ENCODE results near the gene CTNNB1. TPM values are rescaled to one million over a fixed set of nuclear protein-coding genes. Genes with fewer than 3 reads are reported as not detected.

Gene CTNNB1
- total and polyA plus RNA-seq, 2 experiments from 2014 or later: 89.4 to 566 TPM

DNA sequence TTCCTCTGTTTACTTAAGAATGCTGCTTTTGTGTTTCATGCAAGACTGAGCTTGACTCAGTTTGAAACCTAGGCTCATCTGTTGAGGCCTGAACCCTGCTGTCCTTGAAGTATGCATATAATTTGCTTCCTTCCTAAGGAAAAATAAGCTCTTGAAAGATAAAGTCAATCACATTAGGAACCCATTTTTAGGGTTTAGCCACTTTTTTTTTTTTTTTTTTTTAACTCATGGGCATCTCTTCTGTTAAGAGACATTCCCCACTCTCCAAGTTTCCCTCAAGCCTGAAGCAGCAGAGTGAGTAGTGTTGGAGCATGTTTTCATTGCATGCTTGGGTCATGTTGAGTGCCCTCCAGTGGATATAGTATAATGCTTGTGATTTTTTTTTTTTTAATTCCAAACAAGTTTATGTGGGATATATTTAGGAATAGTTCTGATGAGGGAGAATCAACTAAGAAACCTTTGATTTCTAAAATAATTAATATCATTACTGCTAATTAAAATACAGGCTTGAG lies 3.6 kb downstream of the CTNNB1 start:
- no peaks in the 10 kb centered on the region for H3F3A ChIP-seq (replicated peaks; ENCODE audit: low read depth)
- no peaks in the 10 kb centered on the region for H3K36me3 ChIP-seq (ENCODE audit: insufficient read depth)
- peak overlapping the region; percentile 92 for H3K4me3 ChIP-seq
- TF ChIP-seq, protein P1, sequence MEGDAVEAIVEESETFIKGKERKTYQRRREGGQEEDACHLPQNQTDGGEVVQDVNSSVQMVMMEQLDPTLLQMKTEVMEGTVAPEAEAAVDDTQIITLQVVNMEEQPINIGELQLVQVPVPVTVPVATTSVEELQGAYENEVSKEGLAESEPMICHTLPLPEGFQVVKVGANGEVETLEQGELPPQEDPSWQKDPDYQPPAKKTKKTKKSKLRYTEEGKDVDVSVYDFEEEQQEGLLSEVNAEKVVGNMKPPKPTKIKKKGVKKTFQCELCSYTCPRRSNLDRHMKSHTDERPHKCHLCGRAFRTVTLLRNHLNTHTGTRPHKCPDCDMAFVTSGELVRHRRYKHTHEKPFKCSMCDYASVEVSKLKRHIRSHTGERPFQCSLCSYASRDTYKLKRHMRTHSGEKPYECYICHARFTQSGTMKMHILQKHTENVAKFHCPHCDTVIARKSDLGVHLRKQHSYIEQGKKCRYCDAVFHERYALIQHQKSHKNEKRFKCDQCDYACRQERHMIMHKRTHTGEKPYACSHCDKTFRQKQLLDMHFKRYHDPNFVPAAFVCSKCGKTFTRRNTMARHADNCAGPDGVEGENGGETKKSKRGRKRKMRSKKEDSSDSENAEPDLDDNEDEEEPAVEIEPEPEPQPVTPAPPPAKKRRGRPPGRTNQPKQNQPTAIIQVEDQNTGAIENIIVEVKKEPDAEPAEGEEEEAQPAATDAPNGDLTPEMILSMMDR (conservative IDR thresholded peaks at IDR 0.05; ENCODE audit: low read depth in 2 of 2): peak; percentile 15 to 42
- no peak for TF ChIP-seq STAT1 (IDR thresholded peaks at IDR 0.05; ENCODE audit: unreplicated experiment)
- Mint-ChIP-seq H3K27ac (no peak overlapping the region), H3K9me3 (no peaks in the 10 kb centered on the region), H3K4me1 (peaks cover 61% of the 10 kb centered on the region), H3K36me3 (ENCODE audit: low read depth) (peaks cover 10% of the 10 kb centered on the region; the same call in 2 of the 3 replicates), H3K27me3 (ENCODE audit: insufficient read depth, low read depth, poor library complexity) (peaks cover 9% of the 10 kb centered on the region), H3K4me3 (peak overlapping the region; percentile 98)
- no peaks in the 10 kb centered on the region for H3K27me3 ChIP-seq (ENCODE audit: insufficient read depth)
- no peaks in the 10 kb centered on the region for H3K9me2 ChIP-seq (ENCODE audit: insufficient read depth)
- H3K4me2 ChIP-seq: peak overlapping the region; percentile 83
- H3K79me2 ChIP-seq (replicated peaks; ENCODE audit: insufficient read depth): peaks cover 80% of the 10 kb centered on the region
- peaks cover 67% of the 10 kb centered on the region for H3K4me1 ChIP-seq (ENCODE audit: insufficient read depth)
- H3K27ac ChIP-seq (ENCODE audit: low read depth): no peak overlapping the region
- H4K20me1 ChIP-seq (replicated peaks; ENCODE audit: insufficient read depth): peaks cover 67% of the 10 kb centered on the region
- ATAC-seq (peak; percentile 5; the same call in 1 of the 3 replicates), DNase-seq (ENCODE audit: low spot score) (peak; percentile 50)
- H2AFZ ChIP-seq: no peak overlapping the region

- no peaks in the 10 kb centered on the region for H3K9me2 ChIP-seq (ENCODE audit: insufficient read depth)
- no peak overlapping the region for H3K27ac ChIP-seq (ENCODE audit: low read depth)
- H3K9me3 Mint-ChIP-seq: no peaks in the 10 kb centered on the region
- no peaks in the 10 kb centered on the region for H3K27me3 ChIP-seq (ENCODE audit: insufficient read depth)
- peaks cover 6% of the 10 kb centered on the region for H3K27me3 Mint-ChIP-seq (ENCODE audit: insufficient read depth, low read depth, poor library complexity)
- ATAC-seq (no peak), DNase-seq (ENCODE audit: low spot score) (no peak)
- 0 out of 3 replicates have a peak overlapping the region, but pooled peaks have one; percentile 15 for H3K4me3 Mint-ChIP-seq
- peaks cover 71% of the 10 kb centered on the region for H3K4me1 Mint-ChIP-seq
- H3K4me2 ChIP-seq: peak overlapping the region; percentile 83
- peaks cover 18% of the 10 kb centered on the region for H3K36me3 Mint-ChIP-seq (ENCODE audit: low read depth)
- H2AFZ ChIP-seq: no peak overlapping the region
- peak overlapping the region; percentile 92; the same call in 1 of the 2 replicates for H3K4me3 ChIP-seq
- peaks cover 94% of the 10 kb centered on the region for H3K79me2 ChIP-seq (replicated peaks; ENCODE audit: insufficient read depth)
- no peak overlapping the region for H3K27ac Mint-ChIP-seq
- no peaks in the 10 kb centered on the region for H3K36me3 ChIP-seq (ENCODE audit: insufficient read depth)
- peaks cover 76% of the 10 kb centered on the region for H3K4me1 ChIP-seq (ENCODE audit: insufficient read depth)
- H4K20me1 ChIP-seq (replicated peaks; ENCODE audit: insufficient read depth): peaks cover 81% of the 10 kb centered on the region
- H3F3A ChIP-seq (replicated peaks; ENCODE audit: low read depth): no peaks in the 10 kb centered on the region
- no peak for TF ChIP-seq ZNF114 (CRISPR knock-in tag; IDR thresholded peaks at IDR 0.05)
- no peak for TF ChIP-seq ZNF331 (CRISPR knock-in tag; IDR thresholded peaks at IDR 0.05; ENCODE audit: low read depth)
- TF ChIP-seq JUNB (IDR thresholded peaks at IDR 0.05; ENCODE audit: unreplicated experiment): no peak
- no peak for TF ChIP-seq ZNF462 (CRISPR knock-in tag; IDR thresholded peaks at IDR 0.05)
- no peak for TF ChIP-seq EZH2 (IDR thresholded peaks at IDR 0.05; ENCODE audit: low read depth, unreplicated experiment)
- TF ChIP-seq STAT1 (IDR thresholded peaks at IDR 0.05; ENCODE audit: unreplicated experiment): no peak
- TF ChIP-seq REST (IDR thresholded peaks at IDR 0.05; ENCODE audit: unreplicated experiment): no peak
- TF ChIP-seq POLR2AphosphoS5 (IDR thresholded peaks at IDR 0.05; ENCODE audit: low read depth): no peak
- TF ChIP-seq EZH2phosphoT487 (IDR thresholded peaks at IDR 0.05; ENCODE audit: unreplicated experiment): no peak
Observed at GRCh38 chr3:41204369-41204768, 5.1 kb downstream of the CTNNB1 start.
